ENCODE results near the gene CHSY1.
A peak's percentile ranks its signal among the peaks of the same experiment; 100 is the strongest.

CHSY1 gene

DNA sequence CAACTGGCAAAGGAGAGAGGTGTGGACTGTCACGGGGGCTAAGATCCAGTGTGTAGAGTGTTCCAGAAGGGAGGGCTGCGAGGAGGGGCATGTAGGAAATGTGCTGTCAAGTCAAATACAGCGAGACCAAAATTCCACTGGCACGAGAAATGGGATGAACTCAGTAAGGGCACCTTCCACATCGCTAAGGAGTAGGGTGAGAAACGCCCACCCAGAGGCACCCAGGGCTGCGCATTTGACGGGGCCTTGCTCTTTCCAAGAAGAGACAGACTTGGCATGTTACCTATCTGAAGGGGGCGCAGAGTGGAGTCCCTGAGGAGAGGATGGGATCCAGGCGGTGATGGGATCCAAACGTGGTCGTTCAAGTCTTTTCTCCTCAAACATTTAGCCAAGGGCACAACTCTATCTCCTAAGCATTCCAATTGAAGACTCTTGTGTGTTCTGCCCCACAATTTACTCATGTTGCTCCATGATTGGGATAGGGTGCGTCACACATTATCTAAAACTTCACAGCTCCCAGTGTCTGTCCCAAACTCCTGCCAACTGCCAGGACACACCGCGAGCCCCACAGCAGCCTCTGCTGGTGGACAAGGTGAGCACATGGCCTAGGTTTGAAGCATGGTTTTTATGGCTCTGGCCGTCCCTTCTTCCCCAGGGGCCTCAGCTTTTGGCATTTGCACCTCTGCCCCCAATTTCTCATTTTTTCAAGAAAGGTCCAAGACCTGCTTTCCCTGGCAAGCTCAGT, 17.8 kb upstream of the CHSY1 start:
- no peak for DNase-seq (ENCODE audit: low read depth in 2 of 2)

DNA sequence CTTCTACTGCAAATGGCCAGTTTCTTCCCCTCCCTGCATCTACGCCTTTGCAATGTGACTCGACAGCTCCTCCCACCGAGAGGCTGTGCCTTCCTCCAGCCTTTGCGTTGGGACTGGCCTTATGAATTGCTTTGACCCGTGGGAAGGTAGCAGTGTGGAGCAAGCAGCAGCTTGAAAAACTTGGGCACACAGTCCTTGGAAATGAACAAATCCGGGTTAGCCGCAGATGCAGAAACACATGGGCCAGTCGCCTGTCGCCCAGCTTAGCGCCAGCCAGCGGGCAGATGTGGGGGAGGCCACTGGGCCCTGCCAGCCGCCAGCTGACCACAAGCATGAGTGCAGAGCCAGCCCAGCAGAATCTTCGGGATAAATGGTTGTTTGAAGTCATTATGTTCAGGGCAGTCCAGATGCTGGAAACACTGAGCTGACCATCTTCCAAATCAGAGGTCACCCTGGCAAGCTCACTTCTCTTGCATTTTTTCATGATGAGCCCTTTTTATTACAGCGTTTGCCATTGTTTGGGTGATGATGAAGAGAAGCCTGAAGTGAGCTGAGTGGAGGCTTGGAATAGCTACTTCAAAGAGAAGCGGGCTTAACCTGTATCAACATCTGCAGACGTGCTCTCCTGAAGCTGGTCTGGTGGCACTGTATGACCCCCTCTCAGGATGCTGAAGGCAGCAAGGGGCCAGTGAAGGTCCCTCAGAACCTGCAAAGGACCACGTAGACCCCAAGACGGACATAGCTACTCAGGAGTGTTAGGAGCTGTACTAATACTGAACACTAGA, 15.7 kb upstream of the CHSY1 start:
- no peak for DNase-seq (ENCODE audit: low read depth in 2 of 2)

DNA sequence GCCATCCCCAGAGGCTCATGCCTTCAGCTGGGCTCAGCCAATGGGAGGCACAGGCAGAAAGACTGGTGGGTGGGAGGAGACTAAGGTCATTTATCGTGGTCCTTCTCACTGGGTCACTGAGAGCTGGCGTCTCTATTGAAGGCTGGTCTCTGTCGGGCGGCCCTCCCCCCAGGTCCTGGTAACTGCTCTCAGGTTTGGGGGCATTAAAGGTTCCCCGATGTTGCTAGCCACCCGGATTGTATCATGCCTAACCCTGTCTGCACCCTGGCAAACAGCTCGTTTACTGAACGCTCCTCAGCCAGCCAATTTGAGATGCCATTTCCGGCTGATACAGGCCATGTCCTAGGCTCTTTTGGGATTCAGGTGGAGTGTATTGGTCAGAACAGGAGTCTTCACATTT, 14.9 kb upstream of the CHSY1 start:
- no peak for DNase-seq (ENCODE audit: low read depth in 2 of 2)

DNA sequence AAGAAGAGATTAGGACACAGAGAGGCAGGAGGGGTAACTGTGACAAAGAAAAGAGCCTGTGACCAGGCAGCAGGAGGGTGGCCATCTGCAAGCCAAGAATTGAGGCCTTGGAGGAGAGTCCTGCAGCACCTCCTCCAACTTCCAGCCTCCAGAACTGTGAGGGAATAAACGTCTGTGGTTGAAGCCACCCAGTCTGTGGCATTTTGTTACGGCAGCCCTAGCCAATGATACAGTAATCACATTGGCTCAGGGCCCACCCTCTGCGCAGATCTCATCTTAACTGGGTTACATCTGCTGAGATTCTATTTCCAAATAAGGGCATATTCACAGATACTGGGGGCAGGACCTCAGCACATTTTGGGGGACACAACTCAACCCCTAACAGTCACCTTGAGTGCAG, 14.2 kb upstream of the CHSY1 start:
- DNase-seq (ENCODE audit: low read depth in 2 of 2) = no peak

DNA sequence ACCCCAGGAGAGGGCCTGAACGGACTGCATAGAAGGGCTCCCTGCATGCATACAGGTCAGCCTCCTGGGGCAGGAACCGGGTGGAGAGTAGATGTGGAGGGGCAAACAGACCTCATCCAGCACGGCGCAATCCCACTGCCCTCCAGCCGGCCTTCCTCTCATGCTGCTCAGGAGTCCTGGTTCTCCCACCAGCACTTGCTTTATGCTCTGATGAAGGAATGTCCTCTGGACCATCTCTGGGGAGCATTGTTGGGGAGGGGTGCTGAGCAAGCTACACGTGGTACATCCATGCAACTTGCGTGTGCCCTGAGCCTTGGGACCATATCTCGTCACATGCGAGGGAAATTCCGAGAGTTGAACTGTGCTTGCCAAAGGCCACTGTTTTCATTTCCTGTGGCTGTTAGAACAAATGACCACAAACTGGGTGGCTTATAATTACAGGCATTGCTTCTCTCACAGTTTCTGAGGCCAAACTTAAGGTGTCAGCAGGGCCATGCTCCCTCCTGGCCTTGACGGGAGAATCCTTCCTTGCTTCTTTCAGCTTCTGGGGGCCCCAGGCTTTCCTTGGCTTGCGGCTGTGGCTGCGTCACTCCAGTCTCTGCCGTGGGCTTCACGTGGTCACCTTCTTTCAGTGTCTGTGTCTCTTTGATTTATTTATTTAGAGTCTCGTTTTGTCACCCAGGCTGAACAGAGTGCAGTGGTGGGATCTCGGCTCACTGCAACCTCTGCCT, 13.2 kb upstream of the CHSY1 start:
- DNase-seq (ENCODE audit: low read depth in 2 of 2) = no peak

DNA sequence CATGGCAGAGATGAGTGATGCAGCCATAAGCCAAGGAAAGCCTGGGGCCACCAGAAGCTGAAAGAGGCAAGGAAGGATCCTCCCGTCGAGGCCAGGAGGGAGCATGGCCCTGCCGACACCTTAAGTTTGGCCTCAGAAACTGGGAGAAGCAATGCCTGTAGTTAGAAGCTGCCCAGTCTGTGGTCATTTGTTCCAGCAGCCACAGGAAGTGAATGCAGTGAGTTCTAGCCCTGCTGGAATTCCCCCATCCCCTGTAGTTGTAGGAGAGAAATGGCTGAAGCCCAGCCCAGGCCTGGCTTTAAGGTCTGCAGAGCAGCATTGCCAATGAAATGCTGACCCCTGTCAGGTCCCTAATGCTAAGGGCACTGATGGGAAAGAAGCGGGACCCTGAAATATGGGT, 12.2 kb upstream of the CHSY1 start:
- no peak for DNase-seq (ENCODE audit: low read depth in 2 of 2)

DNA sequence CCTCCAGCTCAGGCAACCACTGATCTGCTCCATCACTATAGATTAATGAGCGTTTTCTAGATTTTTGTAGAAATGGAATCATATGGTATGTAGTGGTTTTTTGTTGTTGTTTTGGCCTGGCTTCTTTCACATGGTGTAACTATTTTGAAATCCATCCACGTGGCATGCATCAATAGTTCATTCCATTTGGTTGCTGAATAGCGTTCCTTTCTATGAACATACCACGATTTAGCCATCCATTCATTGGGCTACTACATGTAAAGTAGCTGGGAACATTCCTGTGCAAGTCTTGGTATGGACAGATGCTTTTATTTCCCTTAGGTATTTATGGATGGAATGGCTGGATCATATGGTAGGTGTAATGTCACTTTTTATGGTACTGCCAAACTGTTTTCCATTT, 10.7 kb upstream of the CHSY1 start:
- DNase-seq (ENCODE audit: low read depth in 2 of 2) = no peak

DNA sequence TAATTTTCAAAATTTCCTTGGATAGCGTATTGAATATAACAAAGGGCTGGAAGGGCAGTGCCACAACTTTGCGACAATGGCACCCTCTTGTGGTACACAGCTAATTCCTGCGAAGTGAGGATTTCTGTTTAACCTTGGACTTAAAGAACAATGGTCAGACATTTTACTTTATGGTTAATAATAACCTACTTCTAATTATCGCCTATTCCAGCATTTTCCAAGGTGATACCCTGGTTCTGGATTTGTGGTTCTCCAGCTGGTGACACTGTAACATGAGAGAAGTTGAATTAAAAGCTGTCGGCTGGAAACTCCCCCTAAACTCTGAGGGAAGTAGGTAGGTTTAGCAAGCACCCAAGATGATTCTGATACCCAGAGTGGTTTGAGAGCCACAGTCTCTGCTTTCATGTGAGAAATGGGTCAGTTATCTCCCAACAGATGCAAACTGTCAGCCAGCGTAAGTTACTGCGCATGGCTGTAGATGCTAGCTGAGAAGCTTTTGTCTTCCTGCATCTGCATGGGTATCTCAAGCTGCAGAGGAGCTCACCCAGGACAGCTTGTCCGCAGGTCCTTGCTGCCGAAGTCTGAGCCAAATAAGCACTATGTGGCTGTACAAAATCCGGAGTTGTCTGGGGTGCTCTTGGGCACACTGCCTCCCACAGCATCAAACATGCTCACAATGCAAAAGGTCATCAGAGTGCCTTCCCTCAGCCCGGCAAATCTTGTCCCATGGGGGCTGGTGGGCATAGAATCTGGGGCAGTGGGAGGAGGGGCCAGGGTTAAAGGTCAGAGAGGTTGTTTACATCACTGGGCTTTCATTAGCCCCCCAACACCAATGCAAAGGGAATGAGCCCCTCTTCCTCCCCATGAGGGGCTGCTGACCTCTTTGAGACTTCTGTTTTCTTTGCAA, 6.6 kb upstream of the CHSY1 start:
- peak in 1 of 2 donors; percentile 22 for DNase-seq (ENCODE audit: low read depth in 2 of 2)

DNA sequence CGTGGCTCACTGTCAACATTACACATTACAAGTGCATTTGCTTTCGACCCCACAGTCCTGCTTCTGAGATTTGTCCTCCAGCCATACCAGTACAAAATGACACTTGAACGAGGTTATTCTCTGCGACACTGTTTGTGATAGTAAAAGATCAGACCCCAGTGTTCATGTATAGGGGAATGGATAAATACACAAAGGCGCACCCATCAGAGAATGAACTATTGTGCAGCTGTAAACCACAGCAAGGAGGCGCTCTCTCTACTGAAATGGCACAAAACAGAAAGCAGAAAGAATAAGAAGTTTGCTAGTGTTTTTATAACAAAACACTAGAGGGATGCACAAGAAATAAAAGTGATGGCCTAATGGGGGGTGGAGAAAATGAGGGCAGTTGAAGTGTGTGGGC, 4.9 kb upstream of the CHSY1 start:
- no peak for DNase-seq (ENCODE audit: low read depth in 2 of 2)

DNA sequence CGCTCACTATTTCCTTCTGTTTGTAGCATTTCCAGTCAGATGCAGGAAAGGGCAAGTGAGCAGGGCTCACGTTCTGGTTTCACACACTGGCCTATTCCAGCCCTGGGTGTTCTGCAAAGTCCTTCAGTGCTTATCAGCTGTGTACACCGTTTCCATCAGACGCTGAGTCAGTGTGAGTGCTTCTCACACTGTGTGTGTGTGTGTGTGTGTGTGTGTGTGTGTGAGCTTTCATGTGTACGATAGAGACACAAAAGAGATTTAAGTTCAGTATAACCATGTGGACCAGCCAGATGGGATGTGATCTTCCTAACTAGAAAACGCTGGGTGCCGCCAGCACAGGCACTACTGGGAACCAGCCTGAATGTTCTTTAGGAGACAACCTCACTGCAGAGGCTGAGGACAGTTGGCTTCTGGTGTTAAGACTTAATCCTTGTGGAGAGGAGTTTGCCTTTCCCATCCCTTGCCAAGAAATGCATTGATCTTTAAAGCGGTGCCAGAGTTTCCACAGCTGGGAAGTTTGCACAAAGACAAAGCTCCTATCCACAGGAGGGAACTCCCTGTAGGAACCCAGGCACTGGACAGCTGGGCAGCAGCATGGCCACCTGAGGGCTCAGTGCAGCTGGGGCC, 3.9 kb upstream of the CHSY1 start:
- DNase-seq (ENCODE audit: low read depth in 2 of 2) = no peak

DNA sequence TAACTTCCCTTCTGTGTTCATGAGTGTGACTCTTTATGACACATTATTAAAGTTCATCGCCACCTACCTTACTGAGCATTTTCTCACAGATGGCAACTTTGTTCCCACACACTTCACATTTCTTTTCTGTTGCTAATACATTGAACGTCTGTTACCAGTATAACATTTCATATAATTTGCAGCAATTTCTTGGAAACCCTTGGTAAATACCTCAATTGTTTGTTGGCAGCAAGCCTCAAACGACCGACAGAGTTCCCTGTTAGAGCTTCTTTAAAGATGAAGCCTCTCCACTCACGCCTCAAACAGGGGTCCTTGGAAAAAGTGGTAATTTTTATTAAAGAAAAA, 3.2 kb upstream of the CHSY1 start:
- DNase-seq (ENCODE audit: low read depth in 2 of 2) = no peak

DNA sequence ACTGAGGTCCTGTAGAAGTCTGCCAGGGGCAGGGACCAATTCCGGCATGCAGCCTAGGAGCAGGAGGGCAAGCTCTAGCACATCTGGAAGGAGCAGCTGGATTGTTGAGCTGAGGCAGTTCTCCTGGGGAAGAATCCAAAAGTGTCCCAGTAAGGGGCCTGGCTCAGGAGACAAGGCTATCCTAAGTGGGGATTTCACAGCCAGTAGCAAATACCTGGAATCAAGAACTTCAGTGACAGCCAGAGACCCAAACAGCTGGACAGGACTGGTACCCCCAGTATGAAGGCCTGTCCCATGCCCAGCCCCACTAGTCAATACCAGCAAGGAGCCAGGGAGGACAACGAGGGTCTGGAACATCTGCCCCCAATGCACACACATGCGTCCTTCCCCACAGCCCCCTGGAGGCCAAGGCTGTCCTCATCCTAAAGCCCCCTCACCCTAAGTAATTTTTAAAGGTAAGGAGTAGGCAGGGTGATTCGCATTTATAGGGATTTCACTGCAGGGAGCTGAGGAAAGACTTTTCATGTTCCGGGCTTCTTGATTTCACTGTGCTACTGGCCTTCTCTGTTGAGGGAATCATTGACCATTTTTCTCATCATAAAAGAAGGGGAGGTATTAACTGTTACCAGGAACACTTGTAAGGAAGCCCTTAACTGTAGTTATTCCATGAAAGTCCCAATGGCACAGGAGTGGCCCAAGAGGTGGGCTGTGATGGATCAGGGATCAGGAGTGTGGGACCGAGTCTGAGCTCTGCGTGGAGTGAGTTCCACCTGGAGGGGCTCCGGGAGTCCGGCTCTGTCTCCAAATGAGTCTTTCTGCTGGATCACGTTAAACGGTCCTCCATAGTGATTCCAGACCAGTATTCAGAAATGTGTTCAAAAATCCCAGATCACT, 2.6 kb upstream of the CHSY1 start:
- no peak for DNase-seq (ENCODE audit: low read depth in 2 of 2)

DNA sequence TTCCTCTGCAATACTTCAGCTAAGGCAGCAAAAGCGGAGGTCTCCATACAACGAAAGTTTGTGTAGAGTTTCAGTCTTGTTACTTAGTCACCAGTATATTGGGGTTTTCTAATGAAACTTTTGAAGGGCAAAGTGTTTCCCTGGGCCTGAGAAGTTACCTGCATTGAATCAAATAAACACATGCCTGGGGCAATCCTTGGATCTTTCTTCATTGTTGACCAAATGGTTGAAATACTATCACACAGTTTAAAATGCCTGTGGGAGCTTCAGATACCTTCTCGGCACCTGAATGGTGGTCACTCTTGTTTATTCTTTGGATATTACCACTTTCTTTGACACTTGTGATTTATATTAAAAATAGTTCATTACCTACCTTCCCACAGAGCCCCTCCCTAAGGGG, 988 bp upstream of the CHSY1 start:
- DNase-seq (ENCODE audit: low read depth in 2 of 2) = no peak

DNA sequence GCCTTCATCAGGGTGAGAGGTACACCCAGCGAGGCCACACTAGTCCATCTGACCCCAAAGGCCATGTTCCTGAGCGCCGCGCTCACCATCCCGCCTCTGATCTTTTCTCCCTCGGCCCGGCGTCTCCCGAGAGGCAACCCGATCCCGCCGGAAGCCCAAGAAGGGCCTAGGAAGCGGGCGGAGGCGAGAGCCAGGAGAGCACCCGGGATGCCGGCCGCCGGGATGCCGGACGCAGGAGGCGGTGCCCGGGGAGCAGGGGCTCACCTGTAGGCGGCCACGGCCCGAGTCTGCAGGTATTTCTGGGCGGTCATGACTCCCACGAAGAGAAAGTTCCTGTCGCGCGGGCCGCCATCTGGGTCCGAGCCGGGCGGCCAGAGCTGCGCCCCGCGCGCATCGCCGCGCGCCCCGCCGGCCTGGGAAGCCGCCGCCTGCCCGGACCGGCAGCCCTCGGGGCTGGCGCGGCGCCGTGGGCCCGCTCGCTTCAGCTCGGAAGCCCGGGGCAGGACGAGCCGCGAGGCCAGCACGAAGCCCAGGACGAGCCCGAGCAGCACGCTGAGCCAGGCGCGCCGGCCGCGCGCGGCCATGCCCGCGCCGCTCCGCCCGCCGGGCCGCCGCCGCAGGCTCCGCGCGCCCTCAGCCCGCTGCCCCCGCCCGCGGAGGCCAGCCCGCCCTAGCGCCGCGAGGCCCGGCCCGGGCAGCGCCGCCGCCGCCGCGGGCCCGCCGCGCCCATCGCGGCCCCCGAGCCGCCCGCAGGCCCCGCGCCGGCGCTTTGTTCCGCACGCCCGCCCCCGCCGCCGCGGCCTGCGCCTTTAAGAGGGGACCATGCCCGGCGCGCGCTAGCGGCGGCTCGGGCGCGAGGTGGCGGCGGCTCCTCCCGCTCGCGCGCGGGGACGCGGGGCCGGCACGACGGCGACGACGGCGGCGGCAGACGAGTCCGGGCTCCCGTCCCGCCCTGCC, 697 bp downstream of the CHSY1 start:
- peak in 1 of 2 donors; percentile 27 for DNase-seq (ENCODE audit: low read depth in 2 of 2)

DNA sequence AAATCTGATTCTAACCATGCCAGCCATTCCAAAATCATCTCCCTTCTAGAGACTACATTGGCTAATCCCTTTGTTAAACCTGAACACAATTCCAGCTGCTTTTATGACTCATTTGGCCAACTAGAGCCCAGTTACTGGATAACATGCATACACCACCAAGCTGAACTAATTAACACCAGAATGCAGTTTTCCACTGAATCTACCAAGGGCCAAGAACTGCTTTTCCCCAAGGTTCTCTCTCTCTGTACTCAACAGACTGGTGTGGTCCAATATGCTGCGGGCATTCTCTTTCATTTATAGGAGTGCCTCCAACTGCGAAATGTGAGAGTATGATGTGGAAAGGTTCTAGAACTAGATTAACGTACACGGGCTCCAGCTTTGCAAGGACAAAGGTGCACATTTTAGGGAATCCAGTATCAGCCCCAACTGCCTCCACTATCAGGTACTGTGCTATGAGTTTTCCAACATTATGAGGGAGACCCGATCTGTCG, 1.5 kb downstream of the CHSY1 start:
- no peak for DNase-seq (ENCODE audit: low read depth in 2 of 2)

DNA sequence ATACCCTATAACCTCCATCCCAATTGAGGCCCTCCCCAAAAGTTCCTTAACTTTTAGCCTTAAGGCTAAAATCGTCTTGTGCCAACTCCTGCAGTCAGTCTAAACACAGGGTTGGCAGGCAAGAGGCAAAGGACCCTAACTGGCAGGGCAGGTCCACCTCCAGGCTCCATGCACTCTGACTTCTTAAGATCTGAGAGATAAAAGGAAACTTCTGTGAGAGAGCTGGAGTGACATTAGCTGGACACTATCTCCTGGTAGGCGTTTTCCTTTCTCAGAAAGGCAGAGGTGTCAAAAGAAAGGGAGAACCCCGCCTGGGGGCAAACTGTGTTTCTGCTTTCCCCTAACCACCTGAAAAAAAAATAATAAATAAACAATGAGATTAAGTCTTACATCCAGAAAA, 3.6 kb downstream of the CHSY1 start:
- no peak for DNase-seq (ENCODE audit: low read depth in 2 of 2)

DNA sequence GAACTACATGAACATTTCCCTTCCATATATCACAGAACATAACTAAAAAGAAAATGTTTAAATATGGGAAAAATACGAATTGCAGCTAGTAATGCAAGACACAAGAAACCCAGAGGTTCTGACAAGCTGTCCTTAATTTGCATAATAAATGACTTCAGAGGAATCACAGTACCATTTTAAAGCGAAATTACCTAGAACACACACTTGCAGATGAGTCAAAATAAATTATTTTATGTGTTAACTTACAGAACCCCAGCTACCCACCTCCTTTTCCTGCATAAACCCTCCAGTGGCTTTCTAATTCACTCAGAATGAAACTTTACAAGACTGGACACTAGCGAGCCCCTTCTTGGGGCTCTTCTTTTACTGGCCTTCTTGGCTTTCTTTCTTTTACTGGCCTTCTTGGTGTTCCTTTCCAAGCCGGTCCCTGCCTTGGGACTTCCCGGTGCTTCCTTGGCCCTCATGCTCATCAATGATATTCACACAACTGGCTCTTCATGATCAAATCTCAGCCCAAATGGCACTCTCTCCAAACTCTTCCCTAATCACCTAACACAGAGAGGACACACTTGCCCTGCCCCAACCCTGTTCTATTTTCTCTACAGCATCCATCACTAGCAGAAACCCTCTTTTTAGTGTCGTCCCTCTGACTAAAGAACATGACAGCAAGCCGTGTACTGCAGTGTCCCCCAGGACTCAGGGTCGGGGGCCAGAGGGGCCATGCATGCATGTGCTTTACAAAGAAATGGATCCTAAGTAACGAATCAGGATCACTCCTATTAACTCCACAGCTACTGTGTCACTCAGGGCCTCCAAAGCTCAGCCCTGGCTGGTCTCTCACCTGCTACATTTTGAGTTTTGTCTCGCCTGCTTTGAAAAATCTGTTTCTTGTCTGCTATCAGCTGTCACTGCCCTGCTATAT, 4.8 kb downstream of the CHSY1 start:
- no peak for DNase-seq (ENCODE audit: low read depth in 2 of 2)

DNA sequence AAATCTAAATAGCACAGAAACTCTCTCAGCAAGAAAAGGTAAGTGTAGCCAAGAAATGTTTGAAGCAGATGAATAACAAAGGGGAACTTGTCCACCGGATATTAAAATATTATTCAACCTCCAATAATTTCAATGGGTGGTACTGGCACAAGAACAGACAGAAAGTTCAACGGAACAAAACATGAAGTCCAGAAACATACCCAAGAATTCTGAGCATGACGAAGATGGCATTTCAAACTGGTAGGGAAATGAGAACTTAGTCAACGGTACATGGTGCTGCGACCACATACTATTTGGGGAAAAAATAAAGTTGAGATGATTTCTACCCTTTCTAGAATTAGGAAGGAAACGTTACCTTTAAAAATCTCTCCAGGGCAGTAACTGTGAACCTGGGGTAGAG, 5.5 kb downstream of the CHSY1 start:
- DNase-seq (ENCODE audit: low read depth in 2 of 2) = no peak

Measured in activated CD4-positive, alpha-beta T cell treated with anti-CD3 and anti-CD28 coated beads for 24 hours (primary cell).